VCaP (cell line): ENCODE results near the gene HNRNPA2B1.

Experiments
- H3K27ac ChIP-seq: fragments of 450-650 bp; 2 replicates; pipeline ENCODE4 v1.5.1; 2017
- TF ChIP-seq, protein P1 (sequence below): fragments of 450-650 bp; conservative IDR thresholded peaks from 2 replicates; pipeline ENCODE4 v1.5.1; 2017; ENCODE audit warnings: mild to moderate bottlenecking, moderate library complexity

Gene HNRNPA2B1

DNA sequence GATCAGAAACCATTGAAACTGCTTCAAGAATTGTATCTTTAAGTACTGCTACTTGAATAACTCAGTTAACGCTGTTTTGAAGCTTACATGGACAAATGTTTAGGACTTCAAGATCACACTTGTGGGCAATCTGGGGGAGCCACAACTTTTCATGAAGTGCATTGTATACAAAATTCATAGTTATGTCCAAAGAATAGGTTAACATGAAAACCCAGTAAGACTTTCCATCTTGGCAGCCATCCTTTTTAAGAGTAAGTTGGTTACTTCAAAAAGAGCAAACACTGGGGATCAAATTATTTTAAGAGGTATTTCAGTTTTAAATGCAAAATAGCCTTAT is 14.7 kb downstream of the HNRNPA2B1 start:
- H3K27ac ChIP-seq, result no peak overlapping the region

DNA sequence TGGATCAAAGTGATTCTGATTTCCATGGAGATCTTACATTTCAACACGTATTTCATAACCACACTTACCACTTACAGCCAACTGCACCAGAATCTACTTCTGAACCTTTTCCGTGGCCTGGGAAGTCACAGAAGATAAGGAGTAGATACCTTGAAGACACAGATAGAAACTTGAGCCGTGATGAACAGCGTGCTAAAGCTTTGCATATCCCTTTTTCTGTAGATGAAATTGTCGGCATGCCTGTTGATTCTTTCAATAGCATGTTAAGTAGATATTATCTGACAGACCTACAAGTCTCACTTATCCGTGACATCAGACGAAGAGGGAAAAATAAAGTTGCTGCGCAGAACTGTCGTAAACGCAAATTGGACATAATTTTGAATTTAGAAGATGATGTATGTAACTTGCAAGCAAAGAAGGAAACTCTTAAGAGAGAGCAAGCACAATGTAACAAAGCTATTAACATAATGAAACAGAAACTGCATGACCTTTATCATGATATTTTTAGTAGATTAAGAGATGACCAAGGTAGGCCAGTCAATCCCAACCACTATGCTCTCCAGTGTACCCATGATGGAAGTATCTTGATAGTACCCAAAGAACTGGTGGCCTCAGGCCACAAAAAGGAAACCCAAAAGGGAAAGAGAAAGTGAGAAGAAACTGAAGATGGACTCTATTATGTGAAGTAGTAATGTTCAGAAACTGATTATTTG is 15.3 kb downstream of the HNRNPA2B1 start:
- TF ChIP-seq, protein P1, sequence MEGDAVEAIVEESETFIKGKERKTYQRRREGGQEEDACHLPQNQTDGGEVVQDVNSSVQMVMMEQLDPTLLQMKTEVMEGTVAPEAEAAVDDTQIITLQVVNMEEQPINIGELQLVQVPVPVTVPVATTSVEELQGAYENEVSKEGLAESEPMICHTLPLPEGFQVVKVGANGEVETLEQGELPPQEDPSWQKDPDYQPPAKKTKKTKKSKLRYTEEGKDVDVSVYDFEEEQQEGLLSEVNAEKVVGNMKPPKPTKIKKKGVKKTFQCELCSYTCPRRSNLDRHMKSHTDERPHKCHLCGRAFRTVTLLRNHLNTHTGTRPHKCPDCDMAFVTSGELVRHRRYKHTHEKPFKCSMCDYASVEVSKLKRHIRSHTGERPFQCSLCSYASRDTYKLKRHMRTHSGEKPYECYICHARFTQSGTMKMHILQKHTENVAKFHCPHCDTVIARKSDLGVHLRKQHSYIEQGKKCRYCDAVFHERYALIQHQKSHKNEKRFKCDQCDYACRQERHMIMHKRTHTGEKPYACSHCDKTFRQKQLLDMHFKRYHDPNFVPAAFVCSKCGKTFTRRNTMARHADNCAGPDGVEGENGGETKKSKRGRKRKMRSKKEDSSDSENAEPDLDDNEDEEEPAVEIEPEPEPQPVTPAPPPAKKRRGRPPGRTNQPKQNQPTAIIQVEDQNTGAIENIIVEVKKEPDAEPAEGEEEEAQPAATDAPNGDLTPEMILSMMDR, result no peak
- no peak overlapping the region; the same call in 1 of the 2 replicates for H3K27ac ChIP-seq

More for the DNA sequence above, 14.7 kb downstream of the HNRNPA2B1 start:
- TF ChIP-seq, protein P1, result no peak

DNA sequence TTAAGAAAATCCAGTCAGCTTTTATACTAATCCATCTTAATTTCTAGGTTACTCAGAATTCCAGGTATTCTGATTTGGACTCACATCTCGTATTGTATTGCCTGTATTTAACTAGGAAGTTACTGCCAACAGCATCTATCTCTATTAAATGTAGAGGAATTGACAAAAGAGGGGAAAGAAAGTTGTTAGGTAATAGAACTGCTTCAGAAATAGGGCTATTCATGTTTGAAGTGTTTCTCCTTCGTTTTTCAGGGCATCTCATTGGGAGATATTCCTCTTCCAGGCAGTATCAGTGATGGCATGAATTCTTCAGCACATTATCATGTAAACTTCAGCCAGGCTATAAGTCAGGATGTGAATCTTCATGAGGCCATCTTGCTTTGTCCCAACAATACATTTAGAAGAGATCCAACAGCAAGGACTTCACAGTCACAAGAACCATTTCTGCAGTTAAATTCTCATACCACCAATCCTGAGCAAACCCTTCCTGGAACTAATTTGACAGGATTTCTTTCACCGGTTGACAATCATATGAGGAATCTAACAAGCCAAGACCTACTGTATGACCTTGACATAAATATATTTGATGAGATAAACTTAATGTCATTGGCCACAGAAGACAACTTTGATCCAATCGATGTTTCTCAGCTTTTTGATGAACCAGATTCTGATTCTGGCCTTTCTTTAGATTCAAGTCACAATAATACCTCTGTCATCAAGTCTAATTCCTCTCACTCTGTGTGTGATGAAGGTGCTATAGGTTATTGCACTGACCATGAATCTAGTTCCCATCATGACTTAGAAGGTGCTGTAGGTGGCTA is 16.1 kb downstream of the HNRNPA2B1 start:
- H3K27ac ChIP-seq, result peak overlapping the region; percentile 2; the same call in 1 of the 2 replicates

DNA sequence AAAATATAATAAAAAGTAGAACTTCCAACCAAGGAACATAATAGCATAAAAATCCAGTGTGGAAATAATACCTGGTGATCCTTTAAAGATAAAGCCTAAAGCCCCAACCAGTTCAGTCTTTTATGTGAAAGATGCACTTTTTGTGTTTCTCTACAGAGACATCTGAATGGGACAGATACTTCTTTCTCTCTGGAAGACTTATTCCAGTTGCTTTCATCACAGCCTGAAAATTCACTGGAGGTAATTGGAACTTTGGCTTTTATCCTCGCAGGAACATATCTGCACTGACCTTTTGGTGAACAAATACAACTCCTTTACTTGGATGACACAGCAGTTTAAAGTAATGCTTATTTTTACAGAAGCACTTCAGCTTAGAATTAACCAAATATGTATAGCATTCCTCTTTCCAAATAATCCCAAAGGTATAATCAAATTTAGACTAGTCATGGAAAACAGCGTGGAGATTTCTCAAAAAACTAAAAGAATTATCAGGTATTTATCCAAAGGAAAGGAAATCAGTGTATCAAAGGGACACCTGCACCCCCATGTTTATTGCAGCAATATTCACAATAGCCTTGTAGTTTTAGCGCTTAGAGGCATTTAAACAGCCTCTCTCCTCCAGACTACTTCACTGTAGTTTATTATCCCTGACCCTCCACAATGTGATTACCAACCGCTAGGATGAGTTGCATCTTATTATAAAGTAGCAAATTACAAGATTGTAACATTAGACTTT is 16.8 kb downstream of the HNRNPA2B1 start:
- H3K27ac ChIP-seq, result peak overlapping the region; percentile 2; the same call in 1 of the 2 replicates
- TF ChIP-seq, protein P1, result no peak

DNA sequence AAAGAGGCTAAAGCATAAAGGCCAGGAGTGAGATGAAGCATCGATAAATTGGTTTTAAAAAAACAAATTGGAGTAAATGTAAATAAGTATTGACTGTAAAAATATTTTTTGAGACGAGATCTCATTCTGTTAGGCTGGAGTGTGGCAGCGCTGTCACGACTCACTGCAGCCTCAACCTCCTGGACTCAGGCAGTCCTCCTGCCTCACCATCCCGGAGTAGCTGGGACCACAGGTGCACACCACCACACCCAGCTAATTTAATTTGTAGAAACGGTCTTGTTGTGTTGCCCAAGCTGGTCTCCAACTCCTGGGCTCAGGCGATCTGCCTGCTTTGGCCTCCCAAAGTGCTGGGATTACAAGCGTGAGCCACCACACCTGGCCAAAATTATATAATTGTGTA is 17.8 kb downstream of the HNRNPA2B1 start:
- TF ChIP-seq, protein P1, result no peak

DNA sequence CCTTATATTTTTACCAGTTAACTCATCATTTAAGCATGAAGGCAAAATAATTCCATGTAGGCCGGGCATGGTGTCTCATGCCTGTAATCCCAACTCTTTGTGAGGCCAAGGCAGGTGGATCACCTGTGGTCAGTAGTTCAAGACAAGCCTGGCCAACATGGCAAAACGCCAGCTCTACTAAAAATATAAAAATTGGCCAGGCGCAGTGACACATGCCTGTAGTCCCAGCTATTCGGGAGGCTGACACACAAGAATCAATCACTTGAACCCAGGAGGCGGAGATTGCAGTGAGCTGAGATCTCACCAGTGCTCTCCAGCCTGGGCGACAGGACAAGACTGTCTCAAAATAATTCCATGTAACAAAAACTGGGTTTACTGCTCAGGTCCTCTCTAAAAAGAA is 18.3 kb downstream of the HNRNPA2B1 start:
- no peak overlapping the region for H3K27ac ChIP-seq
- TF ChIP-seq, protein P1, result no peak

More for the DNA sequence above, 17.8 kb downstream of the HNRNPA2B1 start:
- H3K27ac ChIP-seq, result no peak overlapping the region

DNA sequence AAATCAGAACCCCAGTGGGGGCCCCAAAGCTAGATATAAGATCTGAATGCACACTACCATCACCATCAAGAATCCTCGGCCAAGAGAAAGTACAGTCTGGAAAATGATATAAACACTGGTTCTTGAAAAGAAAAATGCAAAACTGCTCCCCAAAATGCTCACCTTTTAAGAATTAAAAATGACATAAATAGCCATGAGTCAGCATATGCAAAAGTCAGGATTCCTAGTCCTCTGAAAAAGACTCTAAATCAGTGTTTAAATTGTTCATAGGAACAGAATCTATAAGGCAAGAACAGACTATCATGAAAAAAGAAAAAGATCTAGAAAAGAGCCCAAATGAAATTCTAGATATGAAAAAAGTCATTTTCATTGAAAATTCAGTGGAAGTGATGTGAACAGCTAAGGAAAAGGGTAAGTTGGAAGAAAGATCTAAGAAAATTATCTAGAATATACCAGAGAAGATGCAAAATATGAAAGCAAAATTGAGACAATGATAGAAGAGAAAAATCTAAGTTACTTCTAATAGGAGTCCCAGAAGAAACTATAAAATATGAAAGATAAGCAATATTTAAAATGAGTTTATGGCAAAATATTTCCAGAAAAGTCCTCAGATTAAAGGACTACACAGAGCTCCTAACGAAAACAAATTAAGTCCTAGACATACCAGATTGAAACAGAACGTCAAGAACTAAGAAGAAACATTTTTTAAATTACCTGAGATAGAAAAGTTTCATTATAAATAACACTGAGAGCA is 18.9 kb downstream of the HNRNPA2B1 start:
- no peak overlapping the region for H3K27ac ChIP-seq
- TF ChIP-seq, protein P1, result no peak
